IMR-90 (cell line): ENCODE measurements around the gene IL18BP. TPM values are rescaled to one million over a fixed set of nuclear protein-coding genes. Genes with fewer than 3 reads are reported as not detected.

Experiments
- ATAC-seq: fragments of 200-7000 bp; cut with Tn5 transposase; 2 replicates; pipeline ENCODE4 v1.9.1; 2020; ENCODE audit warnings: low read depth, mild to moderate bottlenecking, moderate library complexity
- BruUV-seq: library from RNA; stranded (reverse); fragments of 400-500 nt; replicated peaks from 2 replicates; lab custom pipeline; 2021; lab: Mats Ljungman, UMichigan
- CTCF ChIA-PET: fragments of 300-600 bp; formaldehyde crosslinking; extraction: SDS; loops from one replicate; lab custom pipeline; 2021; ENCODE audit warnings: antibody characterized with exemption; lab: Yijun Ruan, JAX
- POLR2A ChIA-PET: fragments of 300-600 bp; sonication (Branson Sonifier 250); formaldehyde crosslinking; loops from one replicate; lab custom pipeline; 2022; ENCODE audit warnings: antibody characterized with exemption; ENCODE audit not compliant: unreplicated experiment; lab: Charles Lee
- DNase-seq: peaks from one replicate; pipeline ENCODE4 v3.0.0; 2013
- H2AFZ ChIP-seq: replicated peaks from 2 replicates; pipeline ENCODE3; 2013; ENCODE audit warnings: low read length, mild to moderate bottlenecking; ENCODE audit not compliant: poor library complexity
- H2AK5ac ChIP-seq: 2 replicates; pipeline ENCODE4 v1.6.1; 2013; ENCODE audit warnings: low read depth, low read length, inconsistent platforms
- H2AK9ac ChIP-seq: replicated peaks from 2 replicates; pipeline ENCODE3; 2013; ENCODE audit warnings: mild to moderate bottlenecking, low read depth, low read length, moderate library complexity; ENCODE audit not compliant: poor library complexity
- H2BK120ac ChIP-seq: 2 replicates; pipeline ENCODE4 v1.6.1; 2013; ENCODE audit warnings: low read depth, low read length, inconsistent platforms
- H2BK15ac ChIP-seq: 3 replicates; pipeline ENCODE4 v1.6.1; 2013; ENCODE audit warnings: low read depth, low read length, inconsistent platforms
- H2BK20ac ChIP-seq: 2 replicates; pipeline ENCODE4 v1.6.1; 2013; ENCODE audit warnings: low read depth, mild to moderate bottlenecking, inconsistent platforms, low read length, moderate library complexity
- H2BK5ac ChIP-seq: 2 replicates; pipeline ENCODE4 v1.6.1; 2013; ENCODE audit warnings: mild to moderate bottlenecking, low read depth, low read length, inconsistent platforms; ENCODE audit not compliant: poor library complexity, severe bottlenecking
- H3K14ac ChIP-seq: replicated peaks from 2 replicates; pipeline ENCODE4 v1.6.1; 2013; ENCODE audit warnings: low read depth, low read length, inconsistent platforms
- H3K18ac ChIP-seq: 2 replicates; pipeline ENCODE4 v1.6.1; 2013; ENCODE audit warnings: low read depth, low read length, control low read depth
- H3K23ac ChIP-seq: 2 replicates; pipeline ENCODE4 v1.6.1; 2013; ENCODE audit warnings: low read depth, low read length, inconsistent platforms
- H3K27ac ChIP-seq: 2 replicates; pipeline ENCODE4 v1.5.1; 2013; ENCODE audit warnings: mild to moderate bottlenecking, control low read depth, low read length; ENCODE audit not compliant: insufficient read depth
- H3K27me3 ChIP-seq: 2 replicates; pipeline ENCODE4 v1.6.1; 2013; ENCODE audit warnings: low read length; ENCODE audit not compliant: control insufficient read depth, insufficient read depth
- H3K36me3 ChIP-seq: 2 replicates; pipeline ENCODE4 v1.6.1; 2013; ENCODE audit warnings: low read length, mixed read lengths; ENCODE audit not compliant: control insufficient read depth, insufficient read depth
- H3K4ac ChIP-seq: 2 replicates; pipeline ENCODE4 v1.6.1; 2013; ENCODE audit warnings: low read depth, low read length, inconsistent platforms
- H3K4me1 ChIP-seq: 2 replicates; pipeline ENCODE4 v1.6.1; 2013; ENCODE audit warnings: low read length, mixed read lengths; ENCODE audit not compliant: control insufficient read depth, insufficient read depth
- H3K4me2 ChIP-seq: 2 replicates; pipeline ENCODE4 v1.6.1; 2013; ENCODE audit warnings: low read depth, mild to moderate bottlenecking, control low read depth, low read length, moderate library complexity
- H3K4me3 ChIP-seq: 2 replicates; pipeline ENCODE4 v1.5.1; 2013; ENCODE audit warnings: low read depth, mild to moderate bottlenecking, control low read depth, low read length, moderate library complexity; ENCODE audit not compliant: insufficient read depth
- H3K56ac ChIP-seq: 2 replicates; pipeline ENCODE4 v1.6.1; 2013; ENCODE audit warnings: low read length, inconsistent platforms; ENCODE audit not compliant: insufficient read depth; ENCODE audit errors: extremely low read depth
- H3K79me1 ChIP-seq, 2 experiments: 2 replicates each; pipeline ENCODE4 v1.6.1; 2013; ENCODE audit warnings: low read length in 2 of 2, inconsistent platforms in 1 of 2, low read depth in 1 of 2
- H3K9ac ChIP-seq: 2 replicates; pipeline ENCODE4 v1.6.1; 2013; ENCODE audit warnings: low read depth, low read length, control low read depth
- H3K9me1 ChIP-seq: 2 replicates; pipeline ENCODE4 v1.6.1; 2013; ENCODE audit warnings: low read length, inconsistent platforms; ENCODE audit not compliant: insufficient read depth
- H3K9me3 ChIP-seq: 2 replicates; pipeline ENCODE4 v1.6.1; 2013; ENCODE audit warnings: low read length; ENCODE audit not compliant: control insufficient read depth, insufficient read depth
- H4K20me1 ChIP-seq: 2 replicates; pipeline ENCODE4 v1.6.1; 2013; ENCODE audit warnings: low read length, inconsistent platforms; ENCODE audit not compliant: insufficient read depth
- H4K5ac ChIP-seq: 2 replicates; pipeline ENCODE4 v1.6.1; 2013; ENCODE audit warnings: mild to moderate bottlenecking, low read depth, low read length, control low read depth
- H4K8ac ChIP-seq, 2 experiments: 2 replicates each; pipeline ENCODE4 v1.6.1; 2013; ENCODE audit warnings: low read depth in 2 of 2, low read length in 2 of 2, control low read depth in 1 of 2, inconsistent platforms in 1 of 2
- H4K91ac ChIP-seq: 2 replicates; pipeline ENCODE4 v1.6.1; 2013; ENCODE audit warnings: low read depth, low read length, inconsistent platforms; ENCODE audit not compliant: insufficient read depth
- BHLHE40 ChIP-seq: fragments of 150-350 bp; IDR thresholded peaks from 2 replicates; pipeline ENCODE4 v1.6.1; 2016; ENCODE audit warnings: mild to moderate bottlenecking, low read depth, low read length
- CEBPB ChIP-seq: IDR thresholded peaks from 2 replicates; pipeline ENCODE4 v1.6.1; 2012; ENCODE audit warnings: low read depth, low read length, improper control_type of control experiment
- CHD1 ChIP-seq: IDR thresholded peaks from 2 replicates; pipeline ENCODE4 v1.6.1; 2012; ENCODE audit warnings: low read depth, low read length, improper control_type of control experiment
- FOS ChIP-seq: fragments of 150-350 bp; IDR thresholded peaks from 2 replicates; pipeline ENCODE4 v1.6.1; 2016; ENCODE audit warnings: low read depth, low read length
- MAFK ChIP-seq: IDR thresholded peaks from 2 replicates; pipeline ENCODE4 v1.6.1; 2012; ENCODE audit warnings: low read depth, low read length, improper control_type of control experiment
- MAZ ChIP-seq: IDR thresholded peaks from 2 replicates; pipeline ENCODE4 v1.6.1; 2012; ENCODE audit warnings: low read depth, mild to moderate bottlenecking, low read length, improper control_type of control experiment, moderate library complexity, borderline replicate concordance
- POLR2A ChIP-seq: IDR thresholded peaks from 2 replicates; pipeline ENCODE4 v1.6.1; 2012; ENCODE audit warnings: mild to moderate bottlenecking, low read depth, low read length
- RAD21 ChIP-seq: IDR thresholded peaks from 2 replicates; pipeline ENCODE4 v1.6.1; 2012; ENCODE audit warnings: low read length, improper control_type of control experiment
- RCOR1 ChIP-seq: IDR thresholded peaks from 2 replicates; pipeline ENCODE4 v1.6.1; 2012; ENCODE audit warnings: mild to moderate bottlenecking, low read length, improper control_type of control experiment; ENCODE audit not compliant: insufficient replicate concordance
- RFX5 ChIP-seq: IDR thresholded peaks from 2 replicates; pipeline ENCODE4 v1.8.0; 2012; ENCODE audit warnings: low read depth, mild to moderate bottlenecking, low read length, moderate library complexity
- SMC3 ChIP-seq: fragments of 150-350 bp; IDR thresholded peaks from 2 replicates; pipeline ENCODE4 v1.6.1; 2016; ENCODE audit warnings: low read depth, mild to moderate bottlenecking, antibody characterized with exemption, low read length, moderate library complexity
- WGBS, 2 experiments: methylation state at CpG; one replicate each; pipeline versions ENCODE4 v1.1.5 to v1.1.7; 2013; ENCODE audit warnings: missing lambda C conversion rate in 2 of 2; ENCODE audit not compliant: insufficient read length in 1 of 2; ENCODE audit errors: extremely low coverage in 2 of 2; 5-methylcytosine and 5-hydroxymethylcytosine counted together
- dilution Hi-C: fragments of 300-500 bp; cut with HindIII; formaldehyde crosslinking; loops from one replicate; pipeline ENCODE4 v1.14.3; 2018; ENCODE audit warnings: low sequenced_read_pairs; ENCODE audit not compliant: unreplicated experiment
- in situ Hi-C: fragments of 300-500 bp; cut with MboI; formaldehyde crosslinking; loops from 3 replicates; pipeline ENCODE4 v1.14.3; 2019; ENCODE audit warnings: low sequenced_read_pairs, inconsistent platforms, mixed read lengths
- intact Hi-C: fragments of 100-400 bp; cut with micrococcal nuclease; formaldehyde crosslinking; loops from 2 replicates; pipeline ENCODE4 v1.10.0; 2022
- polyA plus RNA-seq, 3 experiments: library from polyadenylated mRNA; depleted of rRNA; stranded (reverse); fragments of >200 nt; gene quantifications; 2 replicates each; pipeline ENCODE4 v1.2.3, GENCODE V29; 2012; ENCODE audit warnings: low replicate concordance in 1 of 3
- total RNA-seq: library from RNA; depleted of rRNA; stranded (reverse); fragments of >200 nt; gene quantifications from 2 replicates; pipeline ENCODE4 v1.2.3, GENCODE V29; 2012
- TF ChIP-seq, protein P1 (sequence below): conservative IDR thresholded peaks from 2 replicates; pipeline ENCODE4 v1.5.1; 2012; ENCODE audit warnings: mild to moderate bottlenecking, low read depth, low read length, improper control_type of control experiment
- TF ChIP-seq, protein P2 (sequence below): fragments of 150-350 bp; IDR thresholded peaks from 2 replicates; pipeline ENCODE4 v1.6.1; 2016; ENCODE audit warnings: low read depth, mild to moderate bottlenecking, low read length, moderate library complexity, borderline replicate concordance
- TF ChIP-seq, protein P3 (sequence below): fragments of 150-350 bp; IDR thresholded peaks from 2 replicates; pipeline ENCODE4 v1.6.1; 2017; ENCODE audit warnings: mild to moderate bottlenecking, antibody characterized with exemption, low read length, low read depth

The IL18BP gene
- total and polyA plus RNA-seq, 2 of the 4 experiments (the other 2 are of a cell fraction): 0.90 to 3.2 TPM

DNA sequence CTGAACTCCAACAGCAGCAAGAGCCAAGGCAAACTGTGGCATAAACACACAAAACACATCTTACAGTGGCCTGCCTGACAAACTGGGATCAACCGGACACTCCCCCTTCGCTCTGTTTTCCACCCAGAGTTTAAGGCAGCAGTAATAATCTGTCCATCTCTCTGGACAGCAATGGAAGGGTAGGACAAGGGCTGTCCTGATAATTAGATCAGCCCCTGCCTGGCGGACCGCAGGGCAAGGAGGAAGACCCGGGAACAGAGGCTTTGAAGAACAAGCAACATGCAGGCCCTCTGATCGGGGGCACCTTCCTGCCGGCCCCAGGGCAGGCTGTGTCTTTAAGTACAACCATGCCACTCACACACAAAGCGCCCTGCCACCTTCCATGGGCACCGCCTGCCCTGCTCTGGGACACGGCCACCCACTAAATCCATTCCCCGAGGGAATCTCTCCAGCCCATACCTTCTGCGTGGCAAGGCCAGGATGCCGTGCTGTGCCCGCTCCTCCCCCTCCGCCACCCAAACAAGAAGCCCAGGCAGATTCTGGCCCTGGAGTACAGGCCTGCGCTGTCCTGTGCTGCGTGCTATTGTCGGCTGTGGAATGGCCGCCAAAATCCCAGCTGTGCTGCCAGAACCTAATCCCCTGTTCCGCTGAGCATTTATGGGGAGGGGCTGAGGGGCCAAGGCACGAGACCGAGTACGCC lies 42.8 kb downstream of the IL18BP start:
- intact Hi-C loops (loop anchor here (1.0 kb wide), 1 partner anchor 39 kb away; the partner anchor contains the start of genes LRRC51 and NUMA1), dilution Hi-C loops (no loop called here)
- POLR2A ChIA-PET: interaction anchor here (1.0 kb wide), 2 partner anchors 24 to 34 kb away, joined by 3 to 4 read pairs; no protein-coding TSS in a partner anchor
- TF ChIP-seq, protein P1, sequence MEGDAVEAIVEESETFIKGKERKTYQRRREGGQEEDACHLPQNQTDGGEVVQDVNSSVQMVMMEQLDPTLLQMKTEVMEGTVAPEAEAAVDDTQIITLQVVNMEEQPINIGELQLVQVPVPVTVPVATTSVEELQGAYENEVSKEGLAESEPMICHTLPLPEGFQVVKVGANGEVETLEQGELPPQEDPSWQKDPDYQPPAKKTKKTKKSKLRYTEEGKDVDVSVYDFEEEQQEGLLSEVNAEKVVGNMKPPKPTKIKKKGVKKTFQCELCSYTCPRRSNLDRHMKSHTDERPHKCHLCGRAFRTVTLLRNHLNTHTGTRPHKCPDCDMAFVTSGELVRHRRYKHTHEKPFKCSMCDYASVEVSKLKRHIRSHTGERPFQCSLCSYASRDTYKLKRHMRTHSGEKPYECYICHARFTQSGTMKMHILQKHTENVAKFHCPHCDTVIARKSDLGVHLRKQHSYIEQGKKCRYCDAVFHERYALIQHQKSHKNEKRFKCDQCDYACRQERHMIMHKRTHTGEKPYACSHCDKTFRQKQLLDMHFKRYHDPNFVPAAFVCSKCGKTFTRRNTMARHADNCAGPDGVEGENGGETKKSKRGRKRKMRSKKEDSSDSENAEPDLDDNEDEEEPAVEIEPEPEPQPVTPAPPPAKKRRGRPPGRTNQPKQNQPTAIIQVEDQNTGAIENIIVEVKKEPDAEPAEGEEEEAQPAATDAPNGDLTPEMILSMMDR: no peak
- TF ChIP-seq CHD1: no peak
- TF ChIP-seq FOS: no peak
- TF ChIP-seq MAZ: peak; percentile 34; the same call in 1 of the 2 replicates
- no peak for TF ChIP-seq RAD21
- TF ChIP-seq, protein P2, sequence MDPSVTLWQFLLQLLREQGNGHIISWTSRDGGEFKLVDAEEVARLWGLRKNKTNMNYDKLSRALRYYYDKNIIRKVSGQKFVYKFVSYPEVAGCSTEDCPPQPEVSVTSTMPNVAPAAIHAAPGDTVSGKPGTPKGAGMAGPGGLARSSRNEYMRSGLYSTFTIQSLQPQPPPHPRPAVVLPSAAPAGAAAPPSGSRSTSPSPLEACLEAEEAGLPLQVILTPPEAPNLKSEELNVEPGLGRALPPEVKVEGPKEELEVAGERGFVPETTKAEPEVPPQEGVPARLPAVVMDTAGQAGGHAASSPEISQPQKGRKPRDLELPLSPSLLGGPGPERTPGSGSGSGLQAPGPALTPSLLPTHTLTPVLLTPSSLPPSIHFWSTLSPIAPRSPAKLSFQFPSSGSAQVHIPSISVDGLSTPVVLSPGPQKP: no peak
- TF ChIP-seq MAFK: no peak
- TF ChIP-seq BHLHE40: peak; percentile 81
- TF ChIP-seq, protein P3, sequence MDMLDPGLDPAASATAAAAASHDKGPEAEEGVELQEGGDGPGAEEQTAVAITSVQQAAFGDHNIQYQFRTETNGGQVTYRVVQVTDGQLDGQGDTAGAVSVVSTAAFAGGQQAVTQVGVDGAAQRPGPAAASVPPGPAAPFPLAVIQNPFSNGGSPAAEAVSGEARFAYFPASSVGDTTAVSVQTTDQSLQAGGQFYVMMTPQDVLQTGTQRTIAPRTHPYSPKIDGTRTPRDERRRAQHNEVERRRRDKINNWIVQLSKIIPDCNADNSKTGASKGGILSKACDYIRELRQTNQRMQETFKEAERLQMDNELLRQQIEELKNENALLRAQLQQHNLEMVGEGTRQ: no peak
- no peak for TF ChIP-seq RFX5
- no peak for TF ChIP-seq RCOR1
- no peak for TF ChIP-seq CEBPB
- peak; percentile 76 for TF ChIP-seq POLR2A
- TF ChIP-seq SMC3: no peak

More for the DNA sequence above, 42.8 kb downstream of the IL18BP start:
- Histone ChIP-seq H2BK120ac (peak overlapping the region; percentile 87), H3K9me1 (peaks cover 18% of the 10 kb centered on the region), H3K56ac (peak overlapping the region; percentile 96), H3K36me3 (no peaks in the 10 kb centered on the region), H3K27ac (peak overlapping the region; percentile 95), H3K79me1 (peaks cover 12 to 85% of the 10 kb centered on the region in 2 experiments), H3K23ac (peak overlapping the region; percentile 98), H2AK9ac (peak overlapping the region; percentile 100), H3K27me3 (no peaks in the 10 kb centered on the region), H2BK5ac (peak overlapping the region; percentile 96), H2AK5ac (peak overlapping the region; percentile 99), H2BK15ac (peak overlapping the region; percentile 96), H2BK20ac (peak overlapping the region; percentile 77), H4K8ac (peak overlapping the region; percentile 100), H4K5ac (peak overlapping the region; percentile 98), H3K9me3 (no peaks in the 10 kb centered on the region), H3K4me3 (peak overlapping the region; percentile 76), H3K4ac (peak overlapping the region; percentile 96), H3K18ac (peak overlapping the region; percentile 83), H3K4me1 (peaks cover 10% of the 10 kb centered on the region), H3K9ac (peak overlapping the region; percentile 99), H2AFZ (peak overlapping the region; percentile 93), H3K14ac (peak overlapping the region; percentile 98), H3K4me2 (peak overlapping the region; percentile 84), H4K20me1 (peaks cover 25% of the 10 kb centered on the region), H4K91ac (peak overlapping the region; percentile 99)
- peak; percentile 75 for DNase-seq
- in situ Hi-C loops: no loop called here
- CTCF ChIA-PET: interaction anchor here (1.2 kb wide), 1 partner anchor 142 kb away, joined by 3 read pairs; no protein-coding TSS in a partner anchor
- no CpG with 5 or more reads among the region's 23 CpGs for WGBS, 2 experiments
- no TSS peak for BruUV-seq
- peak; percentile 65 for ATAC-seq
